HG03103 (cell line): Measurements from ENCODE around the gene CCDC9.
"Not testable (repeated sequence)": the region's sequence is repeated elsewhere in the genome, so short reads cannot be mapped to it uniquely, and the experiment has no call there.

ENCODE experiments used
- ATAC-seq: cut with Tn5 transposase; IDR thresholded peaks from one replicate; pipeline ENCODE4 v1.9.1; 2021; ENCODE audit warnings: low read depth; ENCODE audit not compliant: unreplicated experiment

CCDC9 gene

GRCh38 chr19:47283405-47284059 is 27.2 kb downstream of the CCDC9 start:
- ATAC-seq: no peak

- no peak for ATAC-seq
Measured at GRCh38 chr19:47284324-47284899, 28.1 kb downstream of the CCDC9 start.

GRCh38 chr19:47296036-47296435 is 39.7 kb downstream of the CCDC9 start:
- ATAC-seq: no peak

DNA sequence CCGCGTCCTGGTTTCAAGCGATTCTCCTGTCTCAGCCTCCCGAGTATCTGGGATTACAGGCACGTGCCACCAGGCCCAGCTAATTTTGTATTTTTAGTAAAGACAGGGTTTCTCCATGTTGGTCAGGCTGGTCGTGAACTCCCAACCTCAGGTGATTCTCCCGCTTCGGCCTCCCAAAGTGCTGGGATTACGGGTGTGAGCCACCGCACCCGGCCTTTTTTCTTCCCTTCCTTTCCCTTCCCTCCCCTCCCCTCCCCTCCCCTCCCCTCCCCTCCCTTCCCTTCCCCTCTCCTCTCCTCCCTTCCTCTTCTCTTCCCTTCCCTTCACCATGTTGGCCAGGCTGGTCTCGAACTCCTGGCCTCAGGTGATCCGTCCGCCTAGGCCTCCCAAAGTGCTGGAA is 44.5 kb downstream of the CCDC9 start:
- not testable (repeated sequence) for ATAC-seq

DNA sequence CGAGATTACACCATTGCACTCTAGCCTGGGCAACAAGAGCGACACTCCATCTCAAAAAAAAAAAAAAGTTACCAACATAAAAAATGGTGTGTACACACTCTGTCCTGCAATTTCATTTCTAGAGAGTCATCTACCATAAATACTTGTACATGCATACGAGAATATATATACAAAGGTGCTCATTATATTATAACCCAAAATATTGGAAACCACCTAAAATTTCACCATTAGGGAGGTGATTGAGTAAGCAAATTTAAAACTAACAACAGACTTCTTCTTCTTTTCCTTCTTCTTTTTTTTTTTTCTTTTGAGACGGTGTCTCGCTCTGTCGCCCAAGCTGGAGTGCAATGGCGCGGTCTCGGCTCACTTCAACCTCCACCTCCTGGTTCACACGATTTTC is 45.9 kb downstream of the CCDC9 start:
- ATAC-seq: no peak

DNA sequence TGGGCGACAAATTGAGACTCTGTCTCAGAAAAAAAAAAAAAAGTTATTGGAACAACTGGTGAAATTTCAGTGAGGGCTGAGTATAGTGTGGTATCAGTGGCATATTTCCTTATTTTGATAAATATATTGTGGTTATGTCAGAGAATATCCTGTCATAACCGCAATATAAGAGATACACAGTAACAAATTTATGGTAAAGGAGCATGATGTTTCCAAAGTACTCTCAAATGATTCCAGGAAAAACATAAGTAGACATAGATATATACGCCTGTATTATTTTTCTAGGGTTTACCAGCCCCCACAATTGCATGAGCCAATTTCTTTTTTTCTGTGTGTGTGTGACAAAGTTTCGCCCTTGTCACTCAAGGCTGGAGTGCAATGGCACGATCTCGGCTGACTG is 47.6 kb downstream of the CCDC9 start:
- ATAC-seq: no peak

DNA sequence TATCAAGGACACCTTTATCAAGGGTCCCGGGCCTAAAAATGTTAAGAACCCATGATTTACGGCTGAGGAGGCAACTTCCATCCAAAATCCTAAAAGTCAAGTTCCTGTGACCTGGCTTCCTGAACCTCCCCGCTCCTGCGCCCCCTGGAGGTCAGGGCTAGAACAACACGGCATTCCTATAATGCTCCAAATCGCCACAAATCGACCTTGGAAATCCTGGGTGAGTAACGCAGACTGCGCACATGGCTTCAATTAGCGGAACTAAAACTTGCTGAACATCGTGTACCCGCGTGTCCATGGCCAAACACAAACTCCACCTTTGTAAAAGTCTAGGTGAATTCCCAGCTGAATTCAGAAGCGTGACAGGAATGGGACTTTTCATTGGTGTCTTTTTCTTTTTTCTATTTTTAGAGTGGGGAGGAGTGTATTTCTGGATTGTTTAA is 49.0 kb downstream of the CCDC9 start:
- ATAC-seq: no peak

GRCh38 chr19:47306303-47306702 is 50.0 kb downstream of the CCDC9 start:
- ATAC-seq: no peak

DNA sequence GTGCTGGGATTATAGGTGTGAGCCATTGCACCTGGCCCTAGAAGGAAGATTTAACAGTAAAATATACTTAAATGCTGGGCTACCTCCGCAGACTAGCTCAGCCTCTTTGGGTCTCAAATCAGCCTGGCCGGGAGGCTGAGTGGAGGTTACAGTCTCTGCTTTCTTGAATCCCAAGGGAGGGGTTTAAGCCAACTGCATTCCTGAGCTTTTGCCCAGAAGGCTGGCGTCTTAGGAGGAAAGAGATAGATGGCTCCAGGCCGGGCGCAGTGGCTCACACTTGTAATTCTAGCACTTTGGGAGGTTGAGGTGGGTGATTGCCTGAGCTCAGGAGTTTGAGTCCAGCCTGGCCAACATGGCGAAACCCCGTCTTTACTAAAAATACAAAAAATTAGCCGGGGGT is 52.7 kb downstream of the CCDC9 start:
- ATAC-seq: no peak

GRCh38 chr19:47309608-47310007 is 53.3 kb downstream of the CCDC9 start, which contains the start of gene C5AR1:
C5AR1 (plus strand) TSS chr19:47309861; CDS start chr19:47309896, 35 bp downstream.
- ATAC-seq: no peak

- ATAC-seq: no peak
Measured at GRCh38 chr19:47310323-47310722, 54.0 kb downstream of the CCDC9 start.

DNA sequence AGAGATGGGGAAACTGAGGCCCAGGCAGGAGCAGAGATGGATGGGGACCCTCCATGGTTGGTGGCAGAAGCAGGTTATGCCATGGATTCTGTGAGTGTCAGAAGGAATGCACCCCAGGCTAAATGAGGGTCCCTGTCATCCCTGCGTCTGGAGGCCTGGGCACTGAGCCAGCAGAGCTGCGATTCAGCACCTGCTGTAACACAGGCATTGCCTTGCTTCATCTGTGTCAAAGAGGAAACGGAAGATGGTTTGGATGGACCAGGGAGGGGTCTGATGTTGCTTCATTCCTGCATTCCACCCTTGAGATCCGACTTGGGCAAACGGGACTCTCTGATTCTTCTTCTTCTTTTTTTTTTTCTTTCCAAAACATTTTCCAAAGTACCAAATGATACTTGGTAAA is 54.5 kb downstream of the CCDC9 start:
- ATAC-seq: no peak

- ATAC-seq: no peak
Measured at GRCh38 chr19:47312366-47313006, 56.2 kb downstream of the CCDC9 start.

- no peak for ATAC-seq
Measured at GRCh38 chr19:47313754-47314295, 57.5 kb downstream of the CCDC9 start.

DNA sequence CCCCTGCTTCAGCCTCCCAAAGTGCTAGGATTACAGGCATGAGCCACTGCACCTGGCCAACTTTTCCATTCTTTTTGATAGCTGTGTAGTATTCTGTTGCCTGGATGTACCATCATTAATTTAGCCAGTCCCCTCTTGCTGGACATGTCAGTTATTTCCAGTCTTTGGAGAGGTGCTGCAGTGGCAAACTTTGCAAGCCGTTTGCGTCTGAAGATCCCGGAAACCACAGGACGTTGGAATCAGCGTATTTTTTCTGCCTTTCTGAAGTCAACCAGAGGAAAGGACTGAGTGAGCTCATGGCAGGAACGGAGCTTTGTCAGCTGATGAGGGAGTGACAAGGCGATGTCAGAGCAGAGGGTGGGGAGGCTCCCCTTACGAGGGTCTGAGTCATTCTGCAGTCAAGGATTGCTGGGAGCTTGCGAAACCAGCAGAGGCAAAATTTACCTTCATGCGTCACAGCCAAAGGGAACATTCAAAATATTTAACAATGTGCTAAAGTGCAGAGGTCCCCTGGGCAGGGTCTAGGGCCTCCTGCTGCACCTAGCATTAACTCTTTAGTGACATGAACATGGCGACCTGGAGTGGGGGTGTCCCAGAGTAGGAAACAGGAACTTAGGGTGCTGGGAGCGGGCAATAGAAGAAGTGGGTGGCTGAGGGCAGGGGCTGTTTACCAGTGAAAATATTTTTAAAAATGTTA is 58.9 kb downstream of the CCDC9 start:
- no peak for ATAC-seq

DNA sequence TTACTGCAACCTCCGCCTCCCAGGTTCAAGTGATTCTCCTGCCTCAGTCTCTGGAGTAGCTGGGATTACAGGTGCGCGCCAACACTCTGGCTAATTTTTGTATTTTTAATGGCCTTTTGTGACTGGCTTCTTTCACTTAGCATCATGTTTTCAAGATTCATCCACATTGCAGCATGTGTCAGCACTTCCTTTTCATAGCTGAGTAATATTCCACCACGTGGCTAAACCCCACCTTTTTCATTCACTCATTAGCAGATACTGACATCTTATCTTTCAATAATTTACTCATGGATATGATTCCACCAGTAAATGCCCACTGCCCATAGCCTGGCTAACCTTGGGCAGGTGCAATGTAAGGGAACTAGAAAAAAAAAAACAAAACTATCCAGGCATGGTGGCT is 60.2 kb downstream of the CCDC9 start:
- ATAC-seq: no peak

DNA sequence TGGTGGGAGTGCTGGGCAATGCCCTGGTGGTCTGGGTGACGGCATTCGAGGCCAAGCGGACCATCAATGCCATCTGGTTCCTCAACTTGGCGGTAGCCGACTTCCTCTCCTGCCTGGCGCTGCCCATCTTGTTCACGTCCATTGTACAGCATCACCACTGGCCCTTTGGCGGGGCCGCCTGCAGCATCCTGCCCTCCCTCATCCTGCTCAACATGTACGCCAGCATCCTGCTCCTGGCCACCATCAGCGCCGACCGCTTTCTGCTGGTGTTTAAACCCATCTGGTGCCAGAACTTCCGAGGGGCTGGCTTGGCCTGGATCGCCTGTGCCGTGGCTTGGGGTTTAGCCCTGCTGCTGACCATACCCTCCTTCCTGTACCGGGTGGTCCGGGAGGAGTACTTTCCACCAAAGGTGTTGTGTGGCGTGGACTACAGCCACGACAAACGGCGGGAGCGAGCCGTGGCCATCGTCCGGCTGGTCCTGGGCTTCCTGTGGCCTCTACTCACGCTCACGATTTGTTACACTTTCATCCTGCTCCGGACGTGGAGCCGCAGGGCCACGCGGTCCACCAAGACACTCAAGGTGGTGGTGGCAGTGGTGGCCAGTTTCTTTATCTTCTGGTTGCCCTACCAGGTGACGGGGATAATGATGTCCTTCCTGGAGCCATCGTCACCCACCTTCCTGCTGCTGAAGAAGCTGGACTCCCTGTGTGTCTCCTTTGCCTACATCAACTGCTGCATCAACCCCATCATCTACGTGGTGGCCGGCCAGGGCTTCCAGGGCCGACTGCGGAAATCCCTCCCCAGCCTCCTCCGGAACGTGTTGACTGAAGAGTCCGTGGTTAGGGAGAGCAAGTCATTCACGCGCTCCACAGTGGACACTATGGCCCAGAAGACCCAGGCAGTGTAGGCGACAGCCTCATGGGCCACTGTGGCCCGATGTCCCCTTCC is 63.9 kb downstream of the CCDC9 start:
- no peak for ATAC-seq
